IPS-18c (cell line): ENCODE data around the gene ARID1A.
"Not testable (repeated sequence)": the region's sequence is repeated elsewhere in the genome, so short reads cannot be mapped to it uniquely, and the experiment has no call there.

Experiments used
- H3K4me3 ChIP-seq: 2 replicates; pipeline ENCODE4 v1.7.0; 2013; ENCODE audit warnings: low read depth, mild to moderate bottlenecking, low read length, moderate library complexity; ENCODE audit not compliant: insufficient read depth
- H3K9me3 ChIP-seq: one replicate; pipeline ENCODE4 v1.6.1; 2013; ENCODE audit warnings: mild to moderate bottlenecking, low read length, moderate library complexity; ENCODE audit not compliant: control insufficient read depth, insufficient read depth

The ARID1A gene

GRCh38 chr1:26719205-26719604 lies 23.4 kb downstream of the ARID1A start:
- Histone ChIP-seq H3K9me3 (no peaks in the 10 kb centered on the region), H3K4me3 (no peak overlapping the region)

DNA sequence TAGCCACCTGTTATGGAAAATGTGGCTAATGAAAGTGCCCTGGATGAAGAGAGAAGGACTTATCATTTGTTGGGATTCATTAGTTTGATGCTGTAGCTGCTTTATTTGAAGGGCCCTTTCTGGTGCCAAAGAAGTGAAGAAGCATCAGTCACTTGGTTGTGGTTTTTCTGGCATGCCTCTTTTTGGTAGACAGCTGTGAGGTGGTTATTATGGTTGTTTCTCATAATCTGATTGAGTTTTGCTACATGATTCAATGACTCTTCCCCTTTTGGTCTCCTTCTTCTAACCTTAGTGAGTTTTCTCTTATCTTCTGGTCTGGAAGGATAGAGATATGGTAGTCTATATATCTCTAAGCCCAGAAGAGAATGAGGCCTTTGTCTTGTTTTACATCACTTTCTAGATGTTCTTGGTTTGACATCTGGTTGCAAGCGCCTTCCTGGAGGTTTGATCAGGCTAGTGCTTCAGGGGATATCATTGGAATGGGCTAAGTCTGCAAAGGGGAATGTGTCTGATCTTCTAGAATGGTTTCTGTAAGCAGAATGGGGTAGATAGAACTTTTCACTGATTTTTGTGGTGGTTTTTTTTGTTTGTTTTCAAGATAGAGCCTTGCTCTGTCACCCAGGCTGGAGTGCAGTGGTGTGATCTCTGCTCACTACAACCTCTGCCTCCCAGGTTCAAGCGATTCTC lies 26.0 kb downstream of the ARID1A start:
- Histone ChIP-seq H3K9me3 (no peaks in the 10 kb centered on the region), H3K4me3 (no peak overlapping the region)

DNA sequence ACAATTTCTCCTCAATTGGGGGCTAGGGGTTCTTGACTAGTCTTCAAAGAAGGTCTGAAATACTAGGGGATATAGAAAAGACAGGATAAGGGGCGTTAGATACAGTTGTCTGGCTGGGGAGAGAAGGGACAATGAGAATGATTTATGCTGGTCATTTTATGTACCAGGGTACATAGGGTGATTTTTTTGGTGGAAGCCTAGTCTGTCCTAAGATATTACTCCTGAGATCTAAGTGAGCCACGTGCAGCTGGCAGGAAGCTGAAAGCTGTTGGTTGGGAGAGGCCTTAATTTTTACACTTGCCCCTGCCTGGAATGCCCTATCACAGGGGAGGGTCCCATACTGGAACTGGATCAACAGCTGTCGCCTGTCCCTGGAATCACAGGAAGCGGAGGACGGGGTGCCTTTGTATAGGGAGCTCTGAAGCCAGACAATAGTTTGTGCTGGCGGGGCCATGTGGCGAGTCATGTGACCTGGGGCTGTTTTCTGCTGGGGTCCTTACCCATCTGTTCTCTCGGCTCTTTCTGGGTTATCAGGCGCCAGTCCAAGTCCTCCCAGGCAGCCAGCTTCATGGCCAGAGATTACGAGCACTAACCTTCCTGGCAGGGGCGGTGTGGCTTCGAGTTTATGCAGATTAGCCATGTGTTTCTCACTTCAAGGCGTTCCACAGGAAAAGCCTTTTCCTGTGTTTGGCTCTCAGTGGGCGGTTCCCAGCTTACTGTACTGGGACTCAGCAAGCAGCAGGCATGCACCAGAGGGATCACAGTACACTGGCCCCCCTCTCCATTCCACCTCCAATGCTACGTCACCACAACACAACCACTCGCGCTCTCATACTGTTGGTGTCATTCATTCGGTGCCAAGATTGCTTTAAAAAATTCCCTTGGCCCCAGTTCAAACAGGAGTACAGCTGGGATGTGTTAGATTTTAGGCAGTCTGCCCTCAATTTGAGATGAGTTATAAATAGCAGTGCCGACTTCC lies 27.5 kb downstream of the ARID1A start:
- Histone ChIP-seq H3K4me3 (no peak overlapping the region), H3K9me3 (no peaks in the 10 kb centered on the region)

DNA sequence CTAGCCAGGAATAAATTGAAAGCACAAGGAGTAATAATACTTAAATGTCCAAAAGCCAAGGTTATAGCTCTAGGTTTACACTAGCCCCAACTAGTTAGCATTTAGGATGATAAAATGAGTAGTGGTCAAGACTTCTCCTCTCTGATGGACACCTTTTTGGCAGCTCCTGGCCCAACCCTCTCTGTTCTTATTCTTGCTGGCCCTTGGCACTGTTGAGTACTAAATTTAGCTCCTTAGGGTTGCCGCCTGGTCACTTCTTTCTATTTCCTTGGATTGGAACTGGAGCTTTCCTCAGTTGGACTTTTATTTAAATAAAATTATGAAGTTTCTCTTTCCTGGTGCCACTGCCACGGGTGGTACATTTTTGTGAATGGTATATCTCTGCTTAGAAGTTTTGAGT lies 28.3 kb downstream of the ARID1A start:
- Histone ChIP-seq H3K9me3 (no peaks in the 10 kb centered on the region), H3K4me3 (no peak overlapping the region)

DNA sequence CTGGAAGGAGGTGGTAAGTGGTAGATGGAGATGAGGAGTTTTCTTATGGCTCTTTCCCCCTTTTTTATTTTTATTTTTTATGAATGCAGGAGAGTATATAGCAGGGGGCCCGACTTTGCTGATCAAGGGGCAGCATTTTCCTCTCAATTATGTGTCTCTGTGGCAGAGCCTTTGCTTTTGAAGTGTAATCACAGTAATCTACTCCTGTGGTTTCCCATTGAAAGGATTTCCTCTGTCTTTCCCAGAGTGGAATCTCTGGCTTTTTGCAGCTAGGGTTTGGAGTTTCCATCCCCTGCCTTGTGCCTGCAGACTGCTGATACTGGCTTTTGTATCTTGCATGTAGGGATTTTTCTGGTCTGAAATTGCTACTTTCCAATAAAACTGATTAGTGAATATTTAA lies 29.1 kb downstream of the ARID1A start:
- H3K4me3 ChIP-seq, result no peak overlapping the region
- H3K9me3 ChIP-seq, result no peaks in the 10 kb centered on the region

GRCh38 chr1:26725904-26726303 lies 30.1 kb downstream of the ARID1A start:
- H3K9me3 ChIP-seq, H3K4me3 ChIP-seq: not testable (repeated sequence)

DNA sequence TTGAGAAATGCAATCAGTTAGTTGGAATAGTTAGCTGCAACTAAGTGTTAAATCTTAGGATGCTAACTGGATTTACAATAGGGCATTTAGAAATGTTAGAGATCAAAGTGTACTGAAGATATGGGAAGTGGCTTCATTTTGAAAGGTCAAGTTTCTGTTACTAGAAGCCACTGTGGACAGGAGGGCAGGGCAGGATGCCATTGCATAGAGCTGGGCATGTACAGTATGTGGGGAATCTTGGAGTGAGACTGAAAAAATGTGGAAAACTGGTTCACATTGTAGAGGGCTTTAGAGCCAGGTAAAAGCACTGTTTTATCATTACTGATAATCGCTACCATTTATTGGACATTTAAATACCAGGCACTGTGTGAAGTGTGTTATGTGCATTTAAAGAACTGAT lies 31.0 kb downstream of the ARID1A start:
- no peak overlapping the region for H3K4me3 ChIP-seq
- no peaks in the 10 kb centered on the region for H3K9me3 ChIP-seq

- Histone ChIP-seq H3K4me3 (no peak overlapping the region), H3K9me3 (no peaks in the 10 kb centered on the region)
Measured at GRCh38 chr1:26727476-26727875, 31.7 kb downstream of the ARID1A start.

DNA sequence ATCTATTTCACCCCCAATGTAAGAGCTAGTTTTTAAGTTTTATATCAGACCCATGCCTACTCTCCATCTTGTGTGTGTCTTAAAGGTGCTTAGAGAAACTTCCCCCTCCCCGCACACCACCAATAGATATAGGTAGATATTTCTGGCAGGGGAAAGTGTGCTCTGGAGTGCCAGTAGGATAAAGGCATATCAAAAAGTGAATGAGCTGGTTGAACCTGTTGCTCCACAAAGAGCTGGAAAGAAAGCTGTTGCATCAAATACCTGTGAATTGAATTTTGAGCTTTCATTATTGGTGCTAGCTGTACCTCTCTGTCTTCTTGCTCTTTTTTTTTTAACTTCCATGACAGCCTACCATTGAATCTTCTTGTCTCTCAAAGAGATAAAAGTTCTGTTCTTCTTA lies 32.8 kb downstream of the ARID1A start:
- H3K9me3 ChIP-seq, result no peaks in the 10 kb centered on the region
- H3K4me3 ChIP-seq, result no peak overlapping the region

DNA sequence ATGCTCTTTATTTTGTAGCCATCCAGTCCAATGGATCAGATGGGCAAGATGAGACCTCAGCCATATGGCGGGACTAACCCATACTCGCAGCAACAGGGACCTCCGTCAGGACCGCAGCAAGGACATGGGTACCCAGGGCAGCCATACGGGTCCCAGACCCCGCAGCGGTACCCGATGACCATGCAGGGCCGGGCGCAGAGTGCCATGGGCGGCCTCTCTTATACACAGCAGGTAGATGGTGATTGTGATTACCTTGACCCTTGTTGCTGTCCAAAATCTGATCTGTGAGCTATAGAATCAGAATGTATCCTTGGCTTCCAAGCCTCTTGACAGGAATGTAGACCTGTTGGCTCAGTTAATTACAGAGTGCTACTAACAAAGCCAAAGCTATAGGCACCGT lies 33.8 kb downstream of the ARID1A start:
- no peak overlapping the region for H3K4me3 ChIP-seq
- no peaks in the 10 kb centered on the region for H3K9me3 ChIP-seq

DNA sequence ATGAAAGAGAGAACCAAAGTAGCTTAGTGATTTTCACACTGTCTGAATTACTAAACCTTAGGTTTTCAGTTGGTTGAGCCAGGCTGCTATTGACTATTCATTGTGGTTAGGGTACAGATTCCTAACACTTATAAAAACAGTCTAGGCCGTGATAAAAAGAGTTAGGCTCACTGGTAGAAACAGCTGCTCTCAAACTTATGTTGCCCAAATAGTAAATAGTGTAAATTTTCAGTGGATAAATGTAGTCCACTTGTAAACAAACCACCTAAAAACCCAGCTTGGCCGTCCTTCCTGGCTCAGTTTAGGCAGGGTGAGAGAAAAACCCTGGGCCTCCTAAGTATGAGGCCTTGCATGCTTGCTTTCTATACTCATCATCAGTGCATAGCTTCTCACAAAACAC lies 34.9 kb downstream of the ARID1A start:
- H3K4me3 ChIP-seq, result no peak overlapping the region

DNA sequence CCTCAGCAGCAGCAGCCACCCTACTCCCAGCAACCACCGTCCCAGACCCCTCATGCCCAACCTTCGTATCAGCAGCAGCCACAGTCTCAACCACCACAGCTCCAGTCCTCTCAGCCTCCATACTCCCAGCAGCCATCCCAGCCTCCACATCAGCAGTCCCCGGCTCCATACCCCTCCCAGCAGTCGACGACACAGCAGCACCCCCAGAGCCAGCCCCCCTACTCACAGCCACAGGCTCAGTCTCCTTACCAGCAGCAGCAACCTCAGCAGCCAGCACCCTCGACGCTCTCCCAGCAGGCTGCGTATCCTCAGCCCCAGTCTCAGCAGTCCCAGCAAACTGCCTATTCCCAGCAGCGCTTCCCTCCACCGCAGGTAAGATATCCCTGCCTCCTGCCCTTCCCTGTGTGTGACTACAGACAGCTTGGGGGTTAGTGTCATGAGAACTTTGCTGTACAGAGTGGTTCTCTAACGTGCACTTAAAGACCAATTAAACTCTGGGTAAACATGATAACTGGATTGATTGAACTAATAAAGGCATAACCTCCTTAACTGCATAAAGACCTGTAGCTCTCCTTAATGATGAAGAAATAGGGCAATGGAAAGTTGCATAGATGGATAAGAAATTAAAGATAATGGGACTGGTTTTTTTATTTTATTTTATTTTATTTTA lies 35.6 kb downstream of the ARID1A start:
- H3K4me3 ChIP-seq, result no peak overlapping the region
- peaks cover 2% of the 10 kb centered on the region for H3K9me3 ChIP-seq

More for the DNA sequence above, 34.9 kb downstream of the ARID1A start:
- H3K9me3 ChIP-seq, result peaks cover 2% of the 10 kb centered on the region

- Histone ChIP-seq H3K4me3 (no peak overlapping the region), H3K9me3 (peaks cover 2% of the 10 kb centered on the region)
Measured at GRCh38 chr1:26733392-26733791, 37.6 kb downstream of the ARID1A start.

GRCh38 chr1:26733982-26734381 lies 38.2 kb downstream of the ARID1A start:
- H3K4me3 ChIP-seq, result no peak overlapping the region
- H3K9me3 ChIP-seq, result peaks cover 2% of the 10 kb centered on the region

DNA sequence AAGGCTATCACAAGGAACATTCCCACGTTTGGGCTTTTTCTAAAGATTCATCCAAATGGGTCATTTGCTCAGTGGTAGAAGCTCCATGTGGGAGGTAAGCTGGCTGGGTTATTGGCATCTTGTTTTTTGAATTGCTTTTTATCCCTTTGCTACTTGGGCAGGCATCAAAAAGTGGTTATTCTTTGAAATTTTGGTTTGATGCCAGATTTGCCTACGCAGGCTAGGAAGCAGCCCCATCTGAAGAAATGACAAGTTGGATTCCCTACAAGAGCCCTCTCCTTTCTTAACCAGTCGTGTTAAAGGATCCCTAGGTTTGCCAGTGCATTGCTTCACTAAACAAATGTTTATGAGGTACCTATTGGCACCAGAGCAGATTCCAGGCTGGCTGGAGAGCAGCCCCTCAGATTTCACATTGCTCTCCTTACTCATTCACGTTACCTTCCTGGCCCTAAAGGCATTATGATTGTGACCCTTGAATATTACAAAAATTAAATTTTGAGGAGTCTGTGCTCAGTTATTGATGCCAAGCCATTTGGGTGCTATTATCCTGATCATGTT lies 38.8 kb downstream of the ARID1A start:
- no peak overlapping the region for H3K4me3 ChIP-seq
- H3K9me3 ChIP-seq, result peaks cover 2% of the 10 kb centered on the region

GRCh38 chr1:26739329-26739914 lies 43.6 kb downstream of the ARID1A start:
- H3K4me3 ChIP-seq, result no peak overlapping the region
- H3K9me3 ChIP-seq, result peaks cover 2% of the 10 kb centered on the region

- H3K9me3 ChIP-seq, result peaks cover 2% of the 10 kb centered on the region
- no peak overlapping the region for H3K4me3 ChIP-seq
Measured at GRCh38 chr1:26740023-26740634, 44.3 kb downstream of the ARID1A start.
